ENCODE measurements around the gene HAP1.

Gene HAP1

GRCh38 chr17:41762391-41762790, 27.9 kb upstream of the HAP1 start:
- DNase-seq = no peak

- DNase-seq = no peak
Measured at GRCh38 chr17:41760878-41761277, 26.4 kb upstream of the HAP1 start.

GRCh38 chr17:41758601-41759000, 24.2 kb upstream of the HAP1 start:
- no peak for DNase-seq

GRCh38 chr17:41754066-41754465, 19.6 kb upstream of the HAP1 start:
- DNase-seq = no peak

GRCh38 chr17:41751288-41751687, 16.8 kb upstream of the HAP1 start:
- DNase-seq = no peak

- no peak for DNase-seq
Measured at GRCh38 chr17:41750862-41751261, 16.4 kb upstream of the HAP1 start.

GRCh38 chr17:41748275-41748674, 13.8 kb upstream of the HAP1 start:
- no peak for DNase-seq

- DNase-seq = no peak
Measured at GRCh38 chr17:41741709-41742108, 7.3 kb upstream of the HAP1 start.

GRCh38 chr17:41740506-41740905, 6.1 kb upstream of the HAP1 start:
- DNase-seq = no peak

- no peak for DNase-seq
Measured at GRCh38 chr17:41739661-41740352, 5.4 kb upstream of the HAP1 start.

GRCh38 chr17:41738801-41739112, 4.3 kb upstream of the HAP1 start:
- no peak for DNase-seq

- DNase-seq = peak; percentile 76
Measured at GRCh38 chr17:41738077-41738800, 3.8 kb upstream of the HAP1 start.

GRCh38 chr17:41737680-41738023, 3.2 kb upstream of the HAP1 start:
- DNase-seq = no peak

GRCh38 chr17:41736983-41737679, 2.7 kb upstream of the HAP1 start:
- no peak for DNase-seq

- no peak for DNase-seq
Measured at GRCh38 chr17:41735744-41736143, 1.3 kb upstream of the HAP1 start.

- no peak for DNase-seq
Measured at GRCh38 chr17:41734949-41735313, 488 bp upstream of the HAP1 start.

- DNase-seq = no peak
Measured at GRCh38 chr17:41733348-41734138, 900 bp downstream of the HAP1 start.

- DNase-seq = no peak
Measured at GRCh38 chr17:41731836-41732235, 2.6 kb downstream of the HAP1 start.

GRCh38 chr17:41730479-41730878, 4.0 kb downstream of the HAP1 start:
- DNase-seq = no peak

- no peak for DNase-seq
Measured at GRCh38 chr17:41728056-41728455, 6.4 kb downstream of the HAP1 start.

- no peak for DNase-seq
Measured at GRCh38 chr17:41725134-41725533, 9.3 kb downstream of the HAP1 start.

- DNase-seq = no peak
Measured at GRCh38 chr17:41724476-41725050, 9.9 kb downstream of the HAP1 start.

GRCh38 chr17:41723801-41724475, 10.5 kb downstream of the HAP1 start:
- no peak for DNase-seq
